ENCODE data around the gene MYH6. TPM values are rescaled to one million over a fixed set of nuclear protein-coding genes. Genes with fewer than 3 reads are reported as not detected.
A peak's percentile ranks its signal among the peaks of the same experiment; 100 is the strongest.

The MYH6 gene
- polyA plus RNA-seq, 4 donors = 0.01 to 52.1 (median 1.1) TPM

DNA sequence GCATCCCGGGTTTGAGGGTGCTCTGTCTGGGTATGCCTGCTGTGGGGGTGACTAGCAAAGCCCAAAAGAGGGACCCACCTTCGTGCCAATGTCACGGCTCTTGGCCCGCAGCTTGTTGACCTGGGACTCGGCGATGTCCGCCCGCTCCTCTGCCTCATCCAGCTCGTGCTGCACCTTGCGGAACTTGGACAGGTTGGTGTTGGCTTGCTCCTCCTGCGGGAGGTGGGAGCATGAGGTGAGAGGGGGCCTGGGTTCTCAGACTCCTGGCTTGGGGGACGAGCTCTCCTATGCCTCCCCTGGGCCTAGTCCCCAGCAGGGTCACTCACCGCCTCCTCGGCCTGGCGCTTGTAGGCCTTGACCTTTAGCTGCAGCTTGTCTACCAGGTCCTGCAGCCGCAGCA is 5.6 kb upstream of the MYH6 start:
- H3K27ac ChIP-seq (ENCODE audit: low read depth in 1 of 3, low read length in 2 of 3) = no peak overlapping the region
- no peaks in the 10 kb centered on the region for H3K36me3 ChIP-seq (ENCODE audit: control insufficient read depth in 3 of 3, insufficient read depth in 2 of 3, low read depth in 1 of 3, low read length in 3 of 3)
- H3K4me3 ChIP-seq (ENCODE audit: low read depth in 1 of 3, low read length in 3 of 3) = no peak overlapping the region
- FAIRE-seq (no peak), DNase-seq (no peak)
- H3K4me1 ChIP-seq (ENCODE audit: control insufficient read depth in 3 of 3, insufficient read depth in 2 of 3, low read depth in 1 of 3, low read length in 2 of 3) = no peaks in the 10 kb centered on the region
- WGBS, 3 donors = 86 to 93% (median 89%) methylated on average over 16 of the region's 16 CpGs
- H3K27me3 ChIP-seq (ENCODE audit: control insufficient read depth in 3 of 3, insufficient read depth in 3 of 3, low read length in 3 of 3) = no peaks in the 10 kb centered on the region
- H3K9me3 ChIP-seq (ENCODE audit: control insufficient read depth in 2 of 2, insufficient read depth in 1 of 2, low read depth in 1 of 2, low read length in 1 of 2) = no peaks in the 10 kb centered on the region

DNA sequence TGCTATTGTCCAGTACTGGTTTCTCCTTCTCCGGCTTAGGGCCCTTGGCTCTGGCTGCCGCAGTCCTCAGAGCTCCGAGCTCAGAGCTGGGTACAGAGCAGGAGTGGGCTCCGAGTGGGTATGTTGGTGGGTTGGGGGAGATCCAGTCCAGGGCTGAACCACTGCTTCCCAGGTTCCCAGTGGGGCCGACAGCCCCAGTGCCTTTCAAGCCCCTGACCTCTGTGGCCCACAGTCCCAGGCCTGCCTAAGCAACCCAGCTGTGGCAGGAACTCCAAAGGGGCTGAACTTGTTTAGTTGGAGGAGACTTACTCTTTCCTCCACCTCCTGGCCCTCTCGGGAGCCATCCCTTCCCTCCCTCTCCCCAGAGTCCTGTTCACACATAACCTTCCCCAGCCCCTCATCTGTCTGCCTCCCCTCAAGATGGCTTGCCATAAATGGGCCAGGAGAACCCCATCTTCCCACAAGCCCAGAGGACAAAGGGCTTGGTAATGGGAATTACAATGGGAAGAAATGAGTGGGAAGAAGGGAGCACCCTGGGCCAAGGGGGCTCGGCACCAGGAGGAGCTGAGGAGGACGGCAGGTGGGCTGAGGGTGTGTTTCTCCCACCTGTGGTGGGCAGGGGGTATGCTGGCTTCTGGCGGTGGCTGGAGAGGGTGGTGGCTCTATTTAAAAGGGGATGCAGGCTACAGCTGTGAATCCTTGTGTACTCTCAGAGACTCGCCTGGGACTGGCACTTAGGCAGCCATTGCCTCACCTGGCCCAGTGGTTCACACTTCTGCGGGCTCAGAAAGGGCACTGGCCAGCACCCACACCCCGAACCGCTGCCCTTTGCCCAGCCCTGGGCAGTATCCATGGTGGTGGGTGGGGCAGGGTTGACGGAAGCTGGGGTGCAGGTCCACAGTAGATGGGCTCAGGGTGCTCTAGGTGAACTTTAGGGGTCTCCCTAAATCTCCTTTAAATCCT is 3.8 kb upstream of the MYH6 start:
- no peaks in the 10 kb centered on the region for H3K36me3 ChIP-seq (ENCODE audit: control insufficient read depth in 3 of 3, insufficient read depth in 2 of 3, low read depth in 1 of 3, low read length in 3 of 3)
- no peak overlapping the region for H3K4me3 ChIP-seq (ENCODE audit: low read depth in 1 of 3, low read length in 3 of 3)
- no peaks in the 10 kb centered on the region for H3K9me3 ChIP-seq (ENCODE audit: control insufficient read depth in 2 of 2, insufficient read depth in 1 of 2, low read depth in 1 of 2, low read length in 1 of 2)
- no peaks in the 10 kb centered on the region for H3K27me3 ChIP-seq (ENCODE audit: control insufficient read depth in 3 of 3, insufficient read depth in 3 of 3, low read length in 3 of 3)
- FAIRE-seq (no peak), DNase-seq (peak in 1 of 2 donors; percentile 48)
- WGBS, 3 donors = 63 to 76% (median 73%) methylated on average over 14 of the region's 14 CpGs
- H3K27ac ChIP-seq (ENCODE audit: low read depth in 1 of 3, low read length in 2 of 3) = no peak overlapping the region
- no peaks in the 10 kb centered on the region for H3K4me1 ChIP-seq (ENCODE audit: control insufficient read depth in 3 of 3, insufficient read depth in 2 of 3, low read depth in 1 of 3, low read length in 2 of 3)

DNA sequence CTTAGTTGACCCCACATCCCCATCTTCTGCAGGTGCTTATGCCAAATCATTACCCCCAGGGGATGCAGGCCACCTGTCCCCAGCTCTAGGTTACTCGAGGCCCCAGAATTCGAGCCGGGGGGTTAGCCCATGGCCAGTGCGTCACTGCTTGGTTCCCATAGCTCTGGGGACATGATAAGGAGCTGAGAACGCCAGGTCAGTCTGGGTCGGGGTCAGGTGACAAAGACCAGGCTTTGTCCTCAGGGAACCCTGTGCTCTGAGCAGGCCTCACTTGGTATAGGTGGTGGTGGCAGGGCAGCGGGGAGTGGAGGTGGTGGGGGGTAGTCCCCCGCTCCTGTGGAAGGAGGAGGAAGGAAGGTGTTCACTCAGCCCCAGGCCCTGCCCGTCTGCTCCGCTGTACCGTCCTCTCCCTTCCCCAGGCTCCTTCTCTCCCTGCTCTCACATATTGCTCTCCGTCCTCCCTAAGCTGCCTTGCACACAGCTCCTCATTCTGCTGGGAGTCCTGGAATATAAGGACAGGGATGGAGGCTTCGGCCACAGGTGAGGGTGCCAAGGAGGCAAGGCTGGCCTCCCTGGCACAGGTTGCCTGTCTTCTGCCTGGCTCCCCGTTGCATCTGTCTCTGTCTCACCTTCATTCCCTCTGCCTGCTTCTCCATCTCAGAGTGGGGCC is 2.0 kb upstream of the MYH6 start:
- 74 to 78% (median 75%) methylated on average over 13 to 14 of the region's 14 CpGs for WGBS, 3 donors
- DNase-seq (no peak), FAIRE-seq (no peak)
- H3K4me1 ChIP-seq (ENCODE audit: control insufficient read depth in 3 of 3, insufficient read depth in 2 of 3, low read depth in 1 of 3, low read length in 2 of 3) = no peaks in the 10 kb centered on the region
- H3K27ac ChIP-seq (ENCODE audit: low read depth in 1 of 3, low read length in 2 of 3) = no peak overlapping the region
- H3K36me3 ChIP-seq (ENCODE audit: control insufficient read depth in 3 of 3, insufficient read depth in 2 of 3, low read depth in 1 of 3, low read length in 3 of 3) = no peaks in the 10 kb centered on the region
- H3K9me3 ChIP-seq (ENCODE audit: control insufficient read depth in 2 of 2, insufficient read depth in 1 of 2, low read depth in 1 of 2, low read length in 1 of 2) = no peaks in the 10 kb centered on the region
- peaks cover 0 to 5% (median 0%) of the 10 kb centered on the region in 3 donors for H3K27me3 ChIP-seq (ENCODE audit: control insufficient read depth in 3 of 3, insufficient read depth in 3 of 3, low read length in 3 of 3)
- no peak overlapping the region for H3K4me3 ChIP-seq (ENCODE audit: low read depth in 1 of 3, low read length in 3 of 3)

DNA sequence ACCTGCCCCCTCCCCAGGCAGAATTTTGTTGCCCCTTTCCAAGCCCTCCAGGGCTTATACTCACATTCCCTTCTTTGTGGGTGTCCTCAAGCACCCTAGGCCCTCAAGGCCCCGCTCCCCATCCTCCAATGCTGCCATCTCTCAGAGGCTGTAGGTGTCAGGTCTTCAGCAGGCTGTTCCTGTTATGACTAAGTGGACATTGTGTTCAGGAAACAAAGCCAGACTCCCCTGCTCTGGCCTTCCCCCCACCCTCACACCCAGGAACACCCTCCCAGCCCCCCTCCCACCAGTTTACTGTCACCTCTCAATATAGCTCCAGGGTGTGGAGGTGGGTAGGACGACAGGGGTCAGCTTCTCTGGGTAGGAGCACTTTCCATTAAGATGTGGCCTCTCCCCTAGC is 1.4 kb upstream of the MYH6 start:
- FAIRE-seq = no peak
- no peak for DNase-seq
- peaks cover 0 to 5% (median 0%) of the 10 kb centered on the region in 3 donors for H3K27me3 ChIP-seq (ENCODE audit: control insufficient read depth in 3 of 3, insufficient read depth in 3 of 3, low read length in 3 of 3)
- H3K9me3 ChIP-seq (ENCODE audit: control insufficient read depth in 2 of 2, insufficient read depth in 1 of 2, low read depth in 1 of 2, low read length in 1 of 2) = no peaks in the 10 kb centered on the region
- H3K4me1 ChIP-seq (ENCODE audit: control insufficient read depth in 3 of 3, insufficient read depth in 2 of 3, low read depth in 1 of 3, low read length in 2 of 3) = no peaks in the 10 kb centered on the region
- H3K36me3 ChIP-seq (ENCODE audit: control insufficient read depth in 3 of 3, insufficient read depth in 2 of 3, low read depth in 1 of 3, low read length in 3 of 3) = no peaks in the 10 kb centered on the region
- 58 to 83% (median 61%) methylated on average over 2 of the region's 2 CpGs for WGBS, 3 donors
- H3K4me3 ChIP-seq (ENCODE audit: low read depth in 1 of 3, low read length in 3 of 3) = no peak overlapping the region
- H3K27ac ChIP-seq (ENCODE audit: low read depth in 1 of 3, low read length in 2 of 3) = no peak overlapping the region

GRCh38 chr14:23408307-23408630 is 196 bp upstream of the MYH6 start:
- H3K4me3 ChIP-seq (ENCODE audit: low read depth in 1 of 3, low read length in 3 of 3) = no peak overlapping the region
- H3K27ac ChIP-seq (ENCODE audit: low read depth in 1 of 3, low read length in 2 of 3) = no peak overlapping the region
- no peaks in the 10 kb centered on the region for H3K4me1 ChIP-seq (ENCODE audit: control insufficient read depth in 3 of 3, insufficient read depth in 2 of 3, low read depth in 1 of 3, low read length in 2 of 3)
- no peak for FAIRE-seq
- no peak for DNase-seq
- no peaks in the 10 kb centered on the region for H3K9me3 ChIP-seq (ENCODE audit: control insufficient read depth in 2 of 2, insufficient read depth in 1 of 2, low read depth in 1 of 2, low read length in 1 of 2)
- H3K27me3 ChIP-seq (ENCODE audit: control insufficient read depth in 3 of 3, insufficient read depth in 3 of 3, low read length in 3 of 3) = peaks cover 0 to 5% (median 0%) of the 10 kb centered on the region in 3 donors
- H3K36me3 ChIP-seq (ENCODE audit: control insufficient read depth in 3 of 3, insufficient read depth in 2 of 3, low read depth in 1 of 3, low read length in 3 of 3) = no peaks in the 10 kb centered on the region
- 52 to 60% (median 53%) methylated on average over 5 of the region's 5 CpGs for WGBS, 3 donors

- H3K4me1 ChIP-seq (ENCODE audit: control insufficient read depth in 3 of 3, insufficient read depth in 2 of 3, low read depth in 1 of 3, low read length in 2 of 3) = no peaks in the 10 kb centered on the region
- FAIRE-seq (no peak), DNase-seq (no peak)
- WGBS, 3 donors = 86 to 88% (median 86%) methylated on average over 15 of the region's 15 CpGs
- H3K27ac ChIP-seq (ENCODE audit: low read depth in 1 of 3, low read length in 2 of 3) = no peak overlapping the region
- no peaks in the 10 kb centered on the region for H3K36me3 ChIP-seq (ENCODE audit: control insufficient read depth in 3 of 3, insufficient read depth in 2 of 3, low read depth in 1 of 3, low read length in 3 of 3)
- peaks cover 0 to 12% (median 0%) of the 10 kb centered on the region in 3 donors for H3K27me3 ChIP-seq (ENCODE audit: control insufficient read depth in 3 of 3, insufficient read depth in 3 of 3, low read length in 3 of 3)
- no peak overlapping the region for H3K4me3 ChIP-seq (ENCODE audit: low read depth in 1 of 3, low read length in 3 of 3)
- H3K9me3 ChIP-seq (ENCODE audit: control insufficient read depth in 2 of 2, insufficient read depth in 1 of 2, low read depth in 1 of 2, low read length in 1 of 2) = no peaks in the 10 kb centered on the region
These were observed 1.2 kb downstream of the MYH6 start for GRCh38 chr14:23406725-23407355.

- no peak overlapping the region for H3K4me3 ChIP-seq (ENCODE audit: low read depth in 1 of 3, low read length in 3 of 3)
- H3K9me3 ChIP-seq (ENCODE audit: control insufficient read depth in 2 of 2, insufficient read depth in 1 of 2, low read depth in 1 of 2, low read length in 1 of 2) = no peaks in the 10 kb centered on the region
- FAIRE-seq (no peak), DNase-seq (no peak)
- H3K4me1 ChIP-seq (ENCODE audit: control insufficient read depth in 3 of 3, insufficient read depth in 2 of 3, low read depth in 1 of 3, low read length in 2 of 3) = no peaks in the 10 kb centered on the region
- no peak overlapping the region for H3K27ac ChIP-seq (ENCODE audit: low read depth in 1 of 3, low read length in 2 of 3)
- 57 to 64% (median 63%) methylated on average over 4 of the region's 4 CpGs for WGBS, 3 donors
- H3K36me3 ChIP-seq (ENCODE audit: control insufficient read depth in 3 of 3, insufficient read depth in 2 of 3, low read depth in 1 of 3, low read length in 3 of 3) = no peaks in the 10 kb centered on the region
- H3K27me3 ChIP-seq (ENCODE audit: control insufficient read depth in 3 of 3, insufficient read depth in 3 of 3, low read length in 3 of 3) = peaks cover 0 to 13% (median 0%) of the 10 kb centered on the region in 3 donors
These were observed 1.8 kb downstream of the MYH6 start for GRCh38 chr14:23406244-23406643.

- Histone ChIP-seq H3K9me3 (ENCODE audit: control insufficient read depth in 2 of 2, insufficient read depth in 1 of 2, low read depth in 1 of 2, low read length in 1 of 2) (no peaks in the 10 kb centered on the region), H3K27ac (ENCODE audit: low read depth in 1 of 3, low read length in 2 of 3) (no peak overlapping the region), H3K36me3 (ENCODE audit: control insufficient read depth in 3 of 3, insufficient read depth in 2 of 3, low read depth in 1 of 3, low read length in 3 of 3) (no peaks in the 10 kb centered on the region), H3K27me3 (ENCODE audit: control insufficient read depth in 3 of 3, insufficient read depth in 3 of 3, low read length in 3 of 3) (peaks cover 0 to 13% (median 0%) of the 10 kb centered on the region in 3 donors), H3K4me3 (ENCODE audit: low read depth in 1 of 3, low read length in 3 of 3) (no peak overlapping the region), H3K4me1 (ENCODE audit: control insufficient read depth in 3 of 3, insufficient read depth in 2 of 3, low read depth in 1 of 3, low read length in 2 of 3) (no peaks in the 10 kb centered on the region)
- WGBS, 3 donors = 79 to 84% (median 81%) methylated on average over 13 of the region's 13 CpGs
- DNase-seq (no peak), FAIRE-seq (no peak)
These were observed 2.5 kb downstream of the MYH6 start for GRCh38 chr14:23405516-23406025.
